H9 (cell line): ENCODE measurements around the gene KATNIP. TPM values are rescaled to one million over a fixed set of nuclear protein-coding genes. Genes with fewer than 3 reads are reported as not detected.

Experiments
- DNase-seq: peaks from one replicate; pipeline ENCODE4 v3.0.0-alpha.2; 2017
- H2AFZ ChIP-seq: one replicate; pipeline ENCODE4 v1.6.1; 2013; ENCODE audit warnings: mild to moderate bottlenecking, low read length, control low read depth, moderate library complexity
- H2AK5ac ChIP-seq: 2 replicates; pipeline ENCODE4 v1.6.1; 2013; ENCODE audit warnings: low read length, control low read depth, mixed read lengths; ENCODE audit not compliant: insufficient read length
- H2BK120ac ChIP-seq: one replicate; pipeline ENCODE4 v1.6.1; 2013; ENCODE audit warnings: low read depth, mild to moderate bottlenecking, low read length, control low read depth, inconsistent platforms; ENCODE audit not compliant: poor library complexity, severe bottlenecking
- H2BK12ac ChIP-seq: 2 replicates; pipeline ENCODE4 v1.6.1; 2013; ENCODE audit warnings: low read length, control low read depth, mixed read lengths, low read depth; ENCODE audit not compliant: insufficient read length
- H2BK15ac ChIP-seq: 2 replicates; pipeline ENCODE4 v1.6.1; 2013; ENCODE audit warnings: low read depth, low read length, control low read depth
- H2BK20ac ChIP-seq: one replicate; pipeline ENCODE4 v1.6.1; 2013; ENCODE audit warnings: low read depth, mild to moderate bottlenecking, low read length, control low read depth, inconsistent platforms; ENCODE audit not compliant: poor library complexity, severe bottlenecking
- H2BK5ac ChIP-seq: 2 replicates; pipeline ENCODE4 v1.6.1; 2013; ENCODE audit warnings: low read length, control low read depth, mixed read lengths; ENCODE audit not compliant: insufficient read length
- H3K14ac ChIP-seq: 2 replicates; pipeline ENCODE4 v1.6.1; 2013; ENCODE audit warnings: low read length, control low read depth; ENCODE audit not compliant: insufficient read depth
- H3K18ac ChIP-seq: 2 replicates; pipeline ENCODE4 v1.6.1; 2013; ENCODE audit warnings: low read depth, mild to moderate bottlenecking, mixed read lengths, low read length, control low read depth; ENCODE audit not compliant: insufficient read length
- H3K23ac ChIP-seq: 2 replicates; pipeline ENCODE4 v1.6.1; 2013; ENCODE audit warnings: low read length, control low read depth, mixed read lengths, low read depth; ENCODE audit not compliant: insufficient read length
- H3K23me2 ChIP-seq: 2 replicates; pipeline ENCODE4 v1.6.1; 2013; ENCODE audit warnings: low read depth, mild to moderate bottlenecking, mixed read lengths, low read length, control low read depth; ENCODE audit not compliant: insufficient read length, poor library complexity, severe bottlenecking
- H3K27ac ChIP-seq: 2 replicates; pipeline ENCODE4 v1.5.1; 2013; ENCODE audit warnings: low read length, control low read depth, mixed read lengths, low read depth; ENCODE audit not compliant: insufficient read length
- H3K27me3 ChIP-seq: 2 replicates; pipeline ENCODE4 v1.6.1; 2013; ENCODE audit warnings: low read length, control low read depth, inconsistent platforms; ENCODE audit not compliant: insufficient read depth
- H3K4ac ChIP-seq: 2 replicates; pipeline ENCODE4 v1.6.1; 2013; ENCODE audit warnings: low read depth, mild to moderate bottlenecking, control low read depth, inconsistent platforms, low read length, moderate library complexity
- H3K4me1 ChIP-seq: 2 replicates; pipeline ENCODE4 v1.6.1; 2013; ENCODE audit warnings: low read length, control low read depth, inconsistent platforms; ENCODE audit not compliant: insufficient read depth
- H3K4me2 ChIP-seq: 2 replicates; pipeline ENCODE4 v1.6.1; 2013; ENCODE audit warnings: low read length, control low read depth, mixed read lengths; ENCODE audit not compliant: insufficient read length, insufficient read depth
- H3K56ac ChIP-seq: 2 replicates; pipeline ENCODE4 v1.6.1; 2013; ENCODE audit warnings: low read depth, mild to moderate bottlenecking, mixed read lengths, low read length, control low read depth; ENCODE audit not compliant: insufficient read length
- H3K79me1 ChIP-seq: 2 replicates; pipeline ENCODE4 v1.6.1; 2013; ENCODE audit warnings: low read depth, mild to moderate bottlenecking, moderate library complexity, low read length, control low read depth, inconsistent platforms; ENCODE audit not compliant: insufficient read depth, poor library complexity, severe bottlenecking
- H3K79me2 ChIP-seq: 2 replicates; pipeline ENCODE4 v1.6.1; 2013; ENCODE audit warnings: low read length, control low read depth, inconsistent platforms; ENCODE audit not compliant: insufficient read depth
- H3K9ac ChIP-seq: 2 replicates; pipeline ENCODE4 v1.6.1; 2013; ENCODE audit warnings: low read length, control low read depth, mixed read lengths; ENCODE audit not compliant: insufficient read length; ENCODE audit errors: extremely low read depth
- H3K9me3 ChIP-seq: one replicate; pipeline ENCODE4 v1.6.1; 2013; ENCODE audit warnings: low read depth, low read length, inconsistent platforms; ENCODE audit not compliant: control insufficient read depth
- H3T11ph ChIP-seq: one replicate; pipeline ENCODE4 v1.6.1; 2013; ENCODE audit warnings: mild to moderate bottlenecking, low read length, control low read depth, inconsistent platforms
- H4K20me1 ChIP-seq: one replicate; pipeline ENCODE4 v1.6.1; 2013; ENCODE audit not compliant: control insufficient read depth, insufficient read length, insufficient read depth
- H4K5ac ChIP-seq: 2 replicates; pipeline ENCODE4 v1.6.1; 2013; ENCODE audit warnings: low read depth, mild to moderate bottlenecking, mixed read lengths, low read length, control low read depth; ENCODE audit not compliant: insufficient read length
- H4K8ac ChIP-seq: replicated peaks from 2 replicates; pipeline ENCODE4 v1.6.1; 2013; ENCODE audit warnings: low read length, control low read depth, mixed read lengths, low read depth; ENCODE audit not compliant: insufficient read length
- H4K91ac ChIP-seq: 2 replicates; pipeline ENCODE4 v1.6.1; 2013; ENCODE audit warnings: low read depth, mild to moderate bottlenecking, moderate library complexity, mixed read lengths, low read length, control low read depth; ENCODE audit not compliant: insufficient read length
- H3K27ac Mint-ChIP-seq, 3 experiments: 2 replicates in 2 of 3; 3 replicates in 1 of 3; pipeline ENCODE4 v1.8.0; 2020 to 2021; ENCODE audit warnings: mixed read lengths in 3 of 3, mild to moderate bottlenecking in 1 of 3, moderate library complexity in 1 of 3
- H3K27me3 Mint-ChIP-seq: 2 replicates; pipeline ENCODE4 v1.8.0; 2021; ENCODE audit warnings: low read depth, mild to moderate bottlenecking, moderate library complexity, mixed read lengths
- H3K36me3 Mint-ChIP-seq, 3 experiments: 2 replicates in 2 of 3; 3 replicates in 1 of 3; pipeline ENCODE4 v1.8.0; 2020 to 2021; ENCODE audit warnings: low read depth in 3 of 3, mixed read lengths in 3 of 3; ENCODE audit not compliant: insufficient read depth in 1 of 3
- H3K4me1 Mint-ChIP-seq, 2 experiments: 2 replicates each; pipeline ENCODE4 v1.8.0; 2020; ENCODE audit warnings: mixed read lengths in 2 of 2
- H3K4me3 Mint-ChIP-seq, 2 experiments: 2 replicates in 1 of 2; 3 replicates in 1 of 2; pipeline ENCODE4 v1.8.0; 2020 to 2021; ENCODE audit warnings: mild to moderate bottlenecking in 2 of 2, mixed read lengths in 2 of 2, moderate library complexity in 1 of 2
- H3K9me3 Mint-ChIP-seq, 2 experiments: 2 replicates in 1 of 2; 3 replicates in 1 of 2; pipeline ENCODE4 v1.8.0; 2020; ENCODE audit warnings: mild to moderate bottlenecking in 2 of 2, mixed read lengths in 2 of 2, moderate library complexity in 1 of 2
- WGBS: extraction: QIAGEN DNeasy Blood & Tissue Kit; methylation state at CpG from one replicate; pipeline ENCODE4 v1.1.7; 2013; ENCODE audit warnings: missing lambda C conversion rate, low lambda C conversion rate, mixed read lengths; ENCODE audit not compliant: insufficient read length; ENCODE audit errors: extremely low coverage; 5-methylcytosine and 5-hydroxymethylcytosine counted together
- total RNA-seq: library from RNA; stranded (reverse); gene quantifications from 2 replicates; pipeline ENCODE4 v1.2.1, GENCODE V29; 2021
- TF ChIP-seq, protein P1 (sequence below): fragments of 200-600 bp; sonication (generic); conservative IDR thresholded peaks from 3 replicates; pipeline ENCODE4 v1.8.0; 2021; ENCODE audit warnings: antibody characterized with exemption, mild to moderate bottlenecking

KATNIP gene
- total RNA-seq, 1 experiment from 2014 or later = 13.2 TPM

DNA sequence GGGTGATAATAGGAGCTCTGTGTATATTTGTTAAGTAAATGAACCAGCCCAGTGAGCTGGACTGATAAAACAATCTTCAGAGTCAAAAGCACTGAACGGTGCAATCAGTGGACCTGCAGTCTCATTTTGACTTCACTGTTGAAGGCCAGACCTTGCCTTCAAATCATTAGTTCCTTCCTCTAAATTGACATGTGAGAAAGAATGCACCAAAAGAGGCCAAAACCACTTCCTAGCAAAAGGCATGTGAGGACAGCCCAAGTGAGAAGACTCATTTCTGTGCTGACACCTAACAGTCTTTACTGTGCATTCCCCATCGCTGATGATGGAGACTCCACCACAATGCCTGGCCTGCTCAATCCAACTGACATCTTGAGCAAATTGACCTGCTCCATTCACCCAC, 10.8 kb upstream of the KATNIP start:
- no peak overlapping the region for H2AK5ac ChIP-seq
- H2BK120ac ChIP-seq = no peak overlapping the region
- Mint-ChIP-seq H3K9me3 (no peaks in the 10 kb centered on the region), H3K36me3 (peaks cover 66 to 85% (median 85%) of the 10 kb centered on the region in 3 experiments), H3K4me1 (no peaks in the 10 kb centered on the region), H3K27ac (peak overlapping the region in 1 of 3 experiments; percentile 56; a peak in 2 of 7 replicates), H3K4me3 (no peak overlapping the region; a peak in 1 of 5 replicates), H3K27me3 (no peaks in the 10 kb centered on the region)
- H2AFZ ChIP-seq = no peak overlapping the region
- no peak overlapping the region for H4K8ac ChIP-seq
- no peaks in the 10 kb centered on the region for H4K20me1 ChIP-seq
- no peaks in the 10 kb centered on the region for H3K79me2 ChIP-seq
- H3K18ac ChIP-seq = no peak overlapping the region
- no peaks in the 10 kb centered on the region for H3K9me3 ChIP-seq
- WGBS = no CpG with 5 or more reads among the region's 2 CpGs
- H3K9ac ChIP-seq = no peak overlapping the region
- DNase-seq = no peak
- no peak overlapping the region for H3K23ac ChIP-seq
- H3K4ac ChIP-seq = no peak overlapping the region
- H3K14ac ChIP-seq = no peak overlapping the region
- no peak overlapping the region for H3K56ac ChIP-seq
- H2BK12ac ChIP-seq = no peak overlapping the region
- H4K91ac ChIP-seq = no peak overlapping the region
- H3K4me1 ChIP-seq = no peaks in the 10 kb centered on the region
- H3K4me2 ChIP-seq = no peak overlapping the region
- no peaks in the 10 kb centered on the region for H3K23me2 ChIP-seq
- H3K27ac ChIP-seq = no peak overlapping the region
- TF ChIP-seq, protein P1, sequence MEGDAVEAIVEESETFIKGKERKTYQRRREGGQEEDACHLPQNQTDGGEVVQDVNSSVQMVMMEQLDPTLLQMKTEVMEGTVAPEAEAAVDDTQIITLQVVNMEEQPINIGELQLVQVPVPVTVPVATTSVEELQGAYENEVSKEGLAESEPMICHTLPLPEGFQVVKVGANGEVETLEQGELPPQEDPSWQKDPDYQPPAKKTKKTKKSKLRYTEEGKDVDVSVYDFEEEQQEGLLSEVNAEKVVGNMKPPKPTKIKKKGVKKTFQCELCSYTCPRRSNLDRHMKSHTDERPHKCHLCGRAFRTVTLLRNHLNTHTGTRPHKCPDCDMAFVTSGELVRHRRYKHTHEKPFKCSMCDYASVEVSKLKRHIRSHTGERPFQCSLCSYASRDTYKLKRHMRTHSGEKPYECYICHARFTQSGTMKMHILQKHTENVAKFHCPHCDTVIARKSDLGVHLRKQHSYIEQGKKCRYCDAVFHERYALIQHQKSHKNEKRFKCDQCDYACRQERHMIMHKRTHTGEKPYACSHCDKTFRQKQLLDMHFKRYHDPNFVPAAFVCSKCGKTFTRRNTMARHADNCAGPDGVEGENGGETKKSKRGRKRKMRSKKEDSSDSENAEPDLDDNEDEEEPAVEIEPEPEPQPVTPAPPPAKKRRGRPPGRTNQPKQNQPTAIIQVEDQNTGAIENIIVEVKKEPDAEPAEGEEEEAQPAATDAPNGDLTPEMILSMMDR = no peak
- no peak overlapping the region for H2BK5ac ChIP-seq
- H3T11ph ChIP-seq = no peak overlapping the region
- no peak overlapping the region for H4K5ac ChIP-seq
- H2BK15ac ChIP-seq = no peak overlapping the region
- H2BK20ac ChIP-seq = no peak overlapping the region
- H3K79me1 ChIP-seq = no peaks in the 10 kb centered on the region
- H3K27me3 ChIP-seq = no peaks in the 10 kb centered on the region
